HCT116 (cell line): Measurements from ENCODE around the gene HSF4. TPM values are rescaled to one million over a fixed set of nuclear protein-coding genes. Genes with fewer than 3 reads are reported as not detected.

Experiments
- ATAC-seq: fragments of 200-7000 bp; cut with Tn5 transposase; 2 replicates; pipeline ENCODE4 v1.9.1; 2020; ENCODE audit warnings: mild to moderate bottlenecking, moderate library complexity
- BruUV-seq: library from RNA; stranded (reverse); fragments of 400-500 nt; replicated peaks from 2 replicates; lab custom pipeline; 2021; lab: Mats Ljungman, UMichigan
- CTCF ChIA-PET: fragments of 300-600 bp; sonication (Branson Sonifier 250); formaldehyde crosslinking; loops from one replicate; lab custom pipeline; 2021; ENCODE audit warnings: antibody characterized with exemption; lab: Charles Lee
- POLR2A ChIA-PET: fragments of 300-600, 350-600 bp; sonication (Branson Sonifier 250); formaldehyde crosslinking; loops from one replicate; lab custom pipeline; 2021; ENCODE audit warnings: antibody characterized with exemption; lab: Charles Lee
- RAD21 ChIA-PET, 2 experiments: fragments of 300-600 bp; sonication (Branson Sonifier 250); formaldehyde crosslinking; loops; one replicate each; lab custom pipeline; 2023; ENCODE audit warnings: low total read pairs in 2 of 2; ENCODE audit not compliant: uncharacterized antibody in 2 of 2, unreplicated experiment in 2 of 2, low non-redundant PET in 1 of 2; lab: Charles Lee
- DNase-seq: peaks from one replicate; pipeline ENCODE4 v3.0.0-alpha.2; 2010; ENCODE audit warnings: low read depth, low spot score
- H2AFZ ChIP-seq: fragments of 200-600 bp; shearing (Covaris generic), sonication (generic); 2 replicates; pipeline ENCODE4 v1.6.1; 2017; ENCODE audit warnings: low read depth, mixed run types, mixed read lengths, antibody characterized with exemption, low read length; ENCODE audit not compliant: poor library complexity, severe bottlenecking
- H3K27ac ChIP-seq: 2 replicates; pipeline ENCODE4 v1.5.1; 2012; ENCODE audit warnings: low read depth, low read length
- H3K27me3 ChIP-seq: fragments of 200-600 bp; sonication (generic); 2 replicates; pipeline ENCODE4 v1.6.1; 2016; ENCODE audit warnings: mixed run types, low read length, mixed read lengths; ENCODE audit not compliant: insufficient read depth
- H3K36me3 ChIP-seq, 2 experiments: fragments of 200-500 bp in 1 of 2; fragments of 200-600 bp in 1 of 2; sonication (Bioruptor generic) in 1 of 2; sonication (generic) in 1 of 2; 2 replicates each; pipeline versions ENCODE4 v1.5.1 to v1.6.1; 2014 to 2016; ENCODE audit warnings: low read length in 2 of 2, inconsistent platforms in 1 of 2, mixed read lengths in 1 of 2, mixed run types in 1 of 2; ENCODE audit not compliant: insufficient read depth in 2 of 2, control insufficient read depth in 1 of 2
- H3K4me1 ChIP-seq, 2 experiments: fragments of 200-600 bp in 1 of 2; sonication (generic) in 1 of 2; 2 replicates each; pipeline versions ENCODE4 v1.5.1 to v1.6.1; 2012 to 2017; ENCODE audit warnings: low read length in 2 of 2, inconsistent platforms in 1 of 2, mild to moderate bottlenecking in 1 of 2, mixed read lengths in 1 of 2, mixed run types in 1 of 2, moderate library complexity in 1 of 2; ENCODE audit not compliant: insufficient read depth in 2 of 2, control insufficient read depth in 1 of 2
- H3K4me2 ChIP-seq: fragments of 200-600 bp; sonication (generic); 2 replicates; pipeline ENCODE4 v1.6.1; 2017; ENCODE audit warnings: mixed run types, low read length, mixed read lengths
- H3K4me3 ChIP-seq, 2 experiments: fragments of 200-600 bp in 1 of 2; sonication (generic) in 1 of 2; replicated peaks in 1 of 2; 2 replicates each; pipeline ENCODE4 v1.5.1; 2011 to 2016; ENCODE audit warnings: low read length in 2 of 2, control low read depth in 1 of 2, low read depth in 1 of 2, mild to moderate bottlenecking in 1 of 2, mixed read lengths in 1 of 2, mixed run types in 1 of 2
- H3K79me2 ChIP-seq: fragments of 200-600 bp; sonication (generic); 2 replicates; pipeline ENCODE4 v1.6.1; 2017; ENCODE audit warnings: mild to moderate bottlenecking, mixed run types, low read length, moderate library complexity, mixed read lengths; ENCODE audit not compliant: insufficient read depth
- H3K9ac ChIP-seq: fragments of 200-600 bp; sonication (generic); 2 replicates; pipeline ENCODE4 v1.6.1; 2016; ENCODE audit warnings: low read length, mixed read lengths
- H3K9me2 ChIP-seq: fragments of 200-600 bp; sonication (generic), shearing (Covaris generic); 2 replicates; pipeline ENCODE4 v1.6.1; 2017; ENCODE audit warnings: mixed run types, mild to moderate bottlenecking, moderate library complexity; ENCODE audit not compliant: insufficient read depth
- H3K9me3 ChIP-seq, 2 experiments: fragments of 200-500 bp in 1 of 2; fragments of 200-600 bp in 1 of 2; sonication (Bioruptor generic) in 1 of 2; sonication (generic) in 1 of 2; 2 replicates each; pipeline ENCODE4 v1.6.1; 2014 to 2017; ENCODE audit warnings: low read length in 2 of 2, mixed read lengths in 2 of 2, inconsistent platforms in 1 of 2, low read depth in 1 of 2, mild to moderate bottlenecking in 1 of 2, mixed run types in 1 of 2, moderate library complexity in 1 of 2; ENCODE audit not compliant: control insufficient read depth in 1 of 2, insufficient read depth in 1 of 2
- H4K20me1 ChIP-seq: fragments of 200-600 bp; sonication (generic), shearing (Covaris generic); 2 replicates; pipeline ENCODE4 v1.6.1; 2017; ENCODE audit warnings: mixed run types, mild to moderate bottlenecking, moderate library complexity; ENCODE audit not compliant: insufficient read depth
- CEBPB ChIP-seq: IDR thresholded peaks from 2 replicates; pipeline ENCODE4 v1.6.1; 2012; ENCODE audit warnings: low read depth
- ELF1 ChIP-seq: IDR thresholded peaks from 2 replicates; pipeline ENCODE4 v1.6.1; 2012; ENCODE audit warnings: low read depth, borderline replicate concordance
- SP1 ChIP-seq: IDR thresholded peaks from 2 replicates; pipeline ENCODE4 v1.6.1; 2012; ENCODE audit warnings: low read depth
- intact Hi-C: fragments of 100-400 bp; cut with micrococcal nuclease; formaldehyde crosslinking; loops from 2 replicates; pipeline ENCODE4 v1.10.0; 2022
- total RNA-seq: library from RNA; stranded (reverse); gene quantifications from one replicate; pipeline ENCODE4 v1.2.1, GENCODE V29; 2021; ENCODE audit not compliant: unreplicated experiment
- TF ChIP-seq, protein P1 (sequence below): IDR thresholded peaks from 2 replicates; pipeline ENCODE4 v1.6.1; 2011; ENCODE audit warnings: mild to moderate bottlenecking, low read length, moderate library complexity; ENCODE audit not compliant: insufficient replicate concordance; ENCODE audit errors: extremely low read depth

Gene HSF4
- total RNA-seq, 1 experiment from 2014 or later: 46.6 TPM

DNA sequence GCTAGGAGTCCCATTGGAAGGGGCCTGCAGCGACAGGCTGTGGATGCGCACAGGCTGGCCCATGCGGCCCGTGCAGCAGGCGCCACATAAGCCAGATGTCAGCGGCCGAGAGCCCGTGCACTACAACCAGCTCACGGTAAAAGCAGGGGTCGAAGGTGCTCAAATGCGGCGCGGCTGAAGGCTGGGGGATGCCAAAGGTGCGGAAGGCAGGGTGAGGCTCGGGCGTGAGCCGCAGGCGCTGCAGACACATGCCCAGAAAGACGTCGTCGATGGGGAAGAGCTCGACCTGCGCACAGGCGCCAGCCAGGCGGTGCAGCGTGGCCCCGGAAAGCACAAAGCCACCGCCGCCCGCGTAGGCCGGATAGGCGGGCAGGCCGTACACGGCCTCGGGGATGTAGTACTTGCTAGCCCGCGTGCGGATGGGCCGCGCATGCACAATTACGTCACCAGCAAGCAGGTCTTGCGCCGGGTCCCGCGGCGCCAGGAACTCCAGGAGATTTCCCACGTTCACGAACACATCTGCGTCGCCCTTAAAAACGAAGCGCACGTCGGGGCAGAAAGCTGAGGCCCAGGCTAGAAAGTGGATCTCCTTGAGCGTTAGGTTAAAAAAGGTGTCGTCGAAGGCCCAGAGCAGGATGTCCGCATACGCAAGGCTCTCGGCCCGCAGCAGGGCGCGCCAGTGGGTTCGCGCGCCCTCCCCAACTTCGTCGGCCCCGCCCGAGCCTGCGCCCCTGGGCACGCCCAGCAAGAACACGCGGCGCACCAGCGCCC lies 15.1 kb upstream of the HSF4 start:
- Histone ChIP-seq H3K27me3 (no peaks in the 10 kb centered on the region), H3K27ac (peak overlapping the region; percentile 66; the same call in 1 of the 2 replicates), H3K4me3 (no peak overlapping the region), H3K36me3 (peaks cover 16 to 26% of the 10 kb centered on the region in 2 experiments; a peak in 3 of 4 replicates), H3K9me3 (no peaks in the 10 kb centered on the region), H3K4me1 (peaks cover 3 to 18% of the 10 kb centered on the region in 2 experiments; a peak in 3 of 4 replicates), H4K20me1 (no peaks in the 10 kb centered on the region), H3K9ac (no peak overlapping the region), H3K4me2 (no peak overlapping the region), H3K79me2 (no peaks in the 10 kb centered on the region), H3K9me2 (no peaks in the 10 kb centered on the region), H2AFZ (no peak overlapping the region)
- no peak for ATAC-seq
- RAD21 ChIA-PET: interaction anchor here in 1 of 2 experiments (1.1 kb wide), 1 partner anchor 131 kb away, joined by 4 read pairs; no protein-coding TSS in a partner anchor
- DNase-seq: no peak
- no peak for TF ChIP-seq CEBPB
- TF ChIP-seq, protein P1, sequence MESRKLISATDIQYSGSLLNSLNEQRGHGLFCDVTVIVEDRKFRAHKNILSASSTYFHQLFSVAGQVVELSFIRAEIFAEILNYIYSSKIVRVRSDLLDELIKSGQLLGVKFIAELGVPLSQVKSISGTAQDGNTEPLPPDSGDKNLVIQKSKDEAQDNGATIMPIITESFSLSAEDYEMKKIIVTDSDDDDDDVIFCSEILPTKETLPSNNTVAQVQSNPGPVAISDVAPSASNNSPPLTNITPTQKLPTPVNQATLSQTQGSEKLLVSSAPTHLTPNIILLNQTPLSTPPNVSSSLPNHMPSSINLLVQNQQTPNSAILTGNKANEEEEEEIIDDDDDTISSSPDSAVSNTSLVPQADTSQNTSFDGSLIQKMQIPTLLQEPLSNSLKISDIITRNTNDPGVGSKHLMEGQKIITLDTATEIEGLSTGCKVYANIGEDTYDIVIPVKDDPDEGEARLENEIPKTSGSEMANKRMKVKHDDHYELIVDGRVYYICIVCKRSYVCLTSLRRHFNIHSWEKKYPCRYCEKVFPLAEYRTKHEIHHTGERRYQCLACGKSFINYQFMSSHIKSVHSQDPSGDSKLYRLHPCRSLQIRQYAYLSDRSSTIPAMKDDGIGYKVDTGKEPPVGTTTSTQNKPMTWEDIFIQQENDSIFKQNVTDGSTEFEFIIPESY: no peak
- no peak for TF ChIP-seq ELF1
- no peak for TF ChIP-seq SP1
- POLR2A ChIA-PET: no interaction called here
- intact Hi-C loops: no loop called here
- CTCF ChIA-PET: interaction anchor here (0.5 kb wide), 1 partner anchor 29 kb away, joined by 4 read pairs; no protein-coding TSS in a partner anchor
- no TSS peak for BruUV-seq
